ENCODE data around the gene ITGA3.

The ITGA3 gene

DNA sequence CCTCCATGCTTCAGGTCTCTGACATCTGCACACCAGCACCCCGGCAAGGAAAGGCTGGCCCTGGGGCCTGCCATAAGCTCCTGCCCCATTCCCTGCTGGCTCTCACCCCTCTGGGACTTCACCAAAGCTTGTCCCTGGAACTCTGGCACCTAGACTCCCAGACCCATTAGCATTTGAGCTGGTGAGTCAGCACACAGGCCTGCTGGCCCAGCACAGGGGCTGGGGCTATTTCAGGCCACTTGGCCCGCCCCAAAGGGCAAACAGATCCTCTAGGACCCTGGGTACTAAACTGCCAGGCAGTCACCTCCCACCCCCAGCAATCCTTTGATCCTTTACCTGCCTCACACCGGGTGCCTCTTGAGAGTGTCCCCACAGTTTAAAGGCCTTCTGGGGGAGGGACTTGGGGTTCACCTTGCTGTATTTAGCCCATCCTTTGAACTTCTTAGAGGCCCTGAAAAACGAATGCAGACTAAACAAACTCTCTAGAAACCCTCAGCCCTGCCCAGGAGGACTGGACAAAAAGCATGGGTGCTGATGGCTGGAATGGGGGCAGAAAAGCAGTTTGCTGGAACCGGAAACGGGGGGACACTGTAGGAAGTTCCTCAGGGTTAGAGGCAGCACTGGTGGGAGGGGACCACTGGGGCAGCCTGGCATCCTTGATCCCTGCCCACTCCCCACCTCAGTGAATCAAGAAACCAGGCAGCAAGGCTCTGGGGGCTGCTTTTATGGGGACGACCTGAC, 77.3 kb downstream of the ITGA3 start:
- DNase-seq: no peak

DNA sequence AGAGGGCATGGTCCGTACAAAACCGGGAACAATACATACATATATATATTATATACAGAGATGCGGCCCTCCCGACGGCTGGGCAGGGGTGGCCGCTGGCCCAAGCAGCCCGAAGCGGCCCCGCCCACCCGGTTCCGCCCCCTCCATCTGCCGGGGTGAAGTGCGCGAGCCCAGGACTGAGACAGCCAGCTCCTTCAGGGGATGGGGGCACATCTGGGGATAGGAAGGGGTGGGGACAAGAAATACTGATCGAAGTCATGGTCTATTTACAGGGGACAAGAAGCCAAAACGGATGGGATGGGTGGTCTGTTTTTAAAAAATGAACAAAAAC, 77.8 kb downstream of the ITGA3 start:
- no peak for DNase-seq

- DNase-seq: no peak
Observed at GRCh38 chr17:50134206-50135110, 78.5 kb downstream of the ITGA3 start.

GRCh38 chr17:50135316-50136095, 79.6 kb downstream of the ITGA3 start:
- DNase-seq: no peak

DNA sequence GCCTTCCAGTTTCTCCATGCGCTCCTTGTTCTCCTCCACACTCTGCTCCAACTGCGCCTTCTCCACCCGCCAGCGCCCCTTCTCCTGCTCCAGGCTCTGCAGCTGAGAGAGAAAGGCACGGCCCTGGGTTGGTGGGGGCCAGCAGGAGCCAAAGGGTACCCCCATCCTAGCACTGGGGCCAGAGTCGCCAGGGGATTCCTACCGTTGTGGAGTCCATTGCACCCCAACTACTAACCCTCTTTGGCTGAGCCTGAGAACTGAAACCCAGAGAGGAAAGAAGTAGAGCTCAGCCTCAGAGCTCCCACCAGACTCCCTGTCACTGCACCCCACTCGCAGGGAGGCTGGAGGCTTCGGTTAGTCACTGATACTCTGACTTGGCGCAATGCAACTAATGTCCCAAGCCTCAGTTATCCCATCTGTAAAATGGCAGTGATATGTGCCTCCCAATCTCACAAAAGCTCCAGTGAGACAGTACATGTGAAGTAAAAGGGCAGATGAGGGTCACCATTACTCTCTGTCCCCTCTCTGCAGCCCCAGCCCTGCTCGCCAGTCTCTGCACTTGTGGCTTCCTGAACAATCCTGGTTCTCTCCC, 80.3 kb downstream of the ITGA3 start:
- DNase-seq: no peak

DNA sequence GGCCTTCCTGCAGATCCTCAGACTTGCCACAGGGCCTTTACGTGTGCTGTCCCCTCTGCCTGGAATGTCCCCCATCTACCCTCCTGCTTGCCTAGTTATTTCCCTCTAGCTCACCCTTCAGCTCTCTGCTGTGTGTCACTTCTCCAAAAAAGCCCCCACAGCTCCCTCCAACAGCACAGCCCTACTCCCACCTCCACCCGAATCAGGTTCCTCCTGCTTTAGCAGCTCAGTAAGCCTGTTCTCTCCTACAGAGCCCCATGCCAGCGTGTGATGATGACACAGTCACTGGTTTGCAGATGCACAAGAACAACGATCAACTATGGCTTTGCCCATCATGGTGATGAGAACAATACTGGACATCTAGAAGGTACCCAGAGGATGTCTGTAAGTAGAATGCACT, 81.1 kb downstream of the ITGA3 start:
- no peak for DNase-seq

GRCh38 chr17:50139185-50139783, 83.4 kb downstream of the ITGA3 start:
- DNase-seq: no peak
